Sigmoid colon (tissue), 7 donors: ENCODE results near the gene GSTCD. TPM values are rescaled to one million over a fixed set of nuclear protein-coding genes. Genes with fewer than 3 reads are reported as not detected.

ENCODE experiments used
- DNase-seq: peaks from one replicate; pipeline ENCODE4 v3.0.0-alpha.2; 2019
- H3K27ac ChIP-seq, 4 donors: fragments of 200-600 bp; sonication (generic); one replicate each; pipeline ENCODE4 v1.5.1; 2016 to 2019; ENCODE audit warnings: mild to moderate bottlenecking in 1 of 4
- H3K27me3 ChIP-seq, 3 donors: fragments of 200-600 bp; sonication (generic); one replicate each; pipeline ENCODE4 v1.5.1; 2019; ENCODE audit warnings: mild to moderate bottlenecking in 1 of 3
- H3K36me3 ChIP-seq, 4 donors: fragments of 200-600 bp; sonication (generic); one replicate each; pipeline ENCODE4 v1.5.1; 2016 to 2019
- H3K4me1 ChIP-seq, 4 donors: fragments of 200-600 bp; sonication (generic); one replicate each; pipeline ENCODE4 v1.5.1; 2017 to 2019
- H3K4me3 ChIP-seq, 4 donors: fragments of 200-600 bp; sonication (generic); one replicate each; pipeline ENCODE4 v1.5.1; 2017 to 2019; ENCODE audit warnings: mild to moderate bottlenecking in 2 of 4, moderate library complexity in 1 of 4
- H3K9me3 ChIP-seq, 4 donors: fragments of 200-600 bp in 3 of 4; sonication (generic) in 3 of 4; one replicate each; pipeline versions ENCODE4 v1.5.1 to v1.6.1; 2013 to 2019
- EP300 ChIP-seq, 4 donors: sonication (generic); formaldehyde crosslinking; IDR thresholded peaks; one replicate each; pipeline ENCODE4 v1.6.1; 2017; ENCODE audit warnings: antibody characterized with exemption in 4 of 4
- POLR2A ChIP-seq, 2 donors: fragments of 450-650 bp; IDR thresholded peaks; one replicate each; pipeline ENCODE4 v1.6.1; 2016; ENCODE audit warnings: antibody characterized with exemption in 2 of 2, mild to moderate bottlenecking in 2 of 2, moderate library complexity in 2 of 2
- POLR2AphosphoS5 ChIP-seq, 4 donors: sonication (generic); formaldehyde crosslinking; IDR thresholded peaks; one replicate each; pipeline ENCODE4 v1.6.1; 2017; ENCODE audit warnings: antibody characterized with exemption in 4 of 4
- WGBS, 2 donors: extraction: QIAGEN DNeasy Blood & Tissue Kit; methylation state at CpG; one replicate each; pipeline ENCODE4 v1.1.7; 2013; 5-methylcytosine and 5-hydroxymethylcytosine counted together
- intact Hi-C: fragments of 100-400 bp; cut with DNase I; formaldehyde crosslinking; loops from one replicate; pipeline ENCODE4 v1.15.1; 2023
- polyA plus RNA-seq, 3 donors: library from polyadenylated mRNA; stranded (reverse); fragments of 200-250 nt; gene quantifications; one replicate each; pipeline ENCODE4 v1.2.3, GENCODE V29; 2013
- total RNA-seq, 4 donors: library from RNA; depleted of rRNA; stranded (reverse); fragments of >200 nt; gene quantifications; one replicate each; pipeline ENCODE4 v1.1.0, GENCODE V29; 2016
- TF ChIP-seq, protein P1 (sequence below), 4 experiments: fragments of 450-650 bp in 3 of 4; fragments of 200-600 bp in 1 of 4; IDR thresholded peaks; one replicate each; pipeline ENCODE4 v1.5.1; 2016 to 2019; ENCODE audit warnings: antibody characterized with exemption in 4 of 4, mild to moderate bottlenecking in 3 of 4, moderate library complexity in 2 of 4
- donor health status: healthy with polysubstance abuse.
- donor health status: Bipolar disorder and iron deficiency.
- donor health status: healthy.

The GSTCD gene
- total and polyA plus RNA-seq, 7 donors, result 1.8 to 16.4 (median 5.8) TPM

- H3K36me3 ChIP-seq, result no peaks in the 10 kb centered on the region
- no peak for DNase-seq
- 97% methylated on average over 2 of the region's 2 CpGs for WGBS, 2 donors
- H3K4me3 ChIP-seq, result no peak overlapping the region
- H3K4me1 ChIP-seq, result no peaks in the 10 kb centered on the region
- H3K27me3 ChIP-seq, result no peaks in the 10 kb centered on the region
- TF ChIP-seq POLR2A (IDR thresholded peaks at IDR 0.05), result no peak
- no peak for TF ChIP-seq POLR2AphosphoS5 (IDR thresholded peaks at IDR 0.05)
- TF ChIP-seq, protein P1, sequence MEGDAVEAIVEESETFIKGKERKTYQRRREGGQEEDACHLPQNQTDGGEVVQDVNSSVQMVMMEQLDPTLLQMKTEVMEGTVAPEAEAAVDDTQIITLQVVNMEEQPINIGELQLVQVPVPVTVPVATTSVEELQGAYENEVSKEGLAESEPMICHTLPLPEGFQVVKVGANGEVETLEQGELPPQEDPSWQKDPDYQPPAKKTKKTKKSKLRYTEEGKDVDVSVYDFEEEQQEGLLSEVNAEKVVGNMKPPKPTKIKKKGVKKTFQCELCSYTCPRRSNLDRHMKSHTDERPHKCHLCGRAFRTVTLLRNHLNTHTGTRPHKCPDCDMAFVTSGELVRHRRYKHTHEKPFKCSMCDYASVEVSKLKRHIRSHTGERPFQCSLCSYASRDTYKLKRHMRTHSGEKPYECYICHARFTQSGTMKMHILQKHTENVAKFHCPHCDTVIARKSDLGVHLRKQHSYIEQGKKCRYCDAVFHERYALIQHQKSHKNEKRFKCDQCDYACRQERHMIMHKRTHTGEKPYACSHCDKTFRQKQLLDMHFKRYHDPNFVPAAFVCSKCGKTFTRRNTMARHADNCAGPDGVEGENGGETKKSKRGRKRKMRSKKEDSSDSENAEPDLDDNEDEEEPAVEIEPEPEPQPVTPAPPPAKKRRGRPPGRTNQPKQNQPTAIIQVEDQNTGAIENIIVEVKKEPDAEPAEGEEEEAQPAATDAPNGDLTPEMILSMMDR (IDR thresholded peaks at IDR 0.05), result no peak
- no peak for TF ChIP-seq EP300 (IDR thresholded peaks at IDR 0.05)
- no peak overlapping the region for H3K27ac ChIP-seq
- intact Hi-C loops, result no loop called here
- no peaks in the 10 kb centered on the region for H3K9me3 ChIP-seq
Observed at GRCh38 chr4:105831189-105831588, 122.6 kb downstream of the GSTCD start.

DNA sequence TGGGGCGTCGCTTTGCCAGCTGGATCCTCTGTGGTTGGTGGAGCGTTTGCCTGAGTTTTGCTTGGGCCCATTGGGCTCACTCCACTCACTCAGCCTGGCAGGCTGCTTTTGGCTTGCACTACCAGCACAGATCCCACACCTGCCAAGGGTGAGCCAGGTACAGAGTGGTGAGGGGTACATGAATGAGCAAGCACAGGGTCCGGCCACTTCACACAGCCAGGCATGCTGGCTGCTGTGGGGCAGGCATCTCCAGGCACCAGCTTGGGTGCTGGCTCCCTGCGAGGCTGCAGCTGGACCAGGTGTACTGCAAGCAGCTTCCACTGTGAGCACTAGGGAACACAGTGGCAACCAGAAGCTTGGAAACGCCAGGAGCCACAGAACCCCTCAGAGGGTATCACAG lies 126.6 kb downstream of the GSTCD start:
- intact Hi-C loops, result no loop called here
- Histone ChIP-seq H3K9me3 (no peaks in the 10 kb centered on the region), H3K27ac (no peak overlapping the region), H3K36me3 (no peaks in the 10 kb centered on the region), H3K27me3 (no peaks in the 10 kb centered on the region), H3K4me3 (no peak overlapping the region), H3K4me1 (no peaks in the 10 kb centered on the region)
- WGBS, 2 donors, result 95 to 96% methylated on average over 6 of the region's 6 CpGs
- TF ChIP-seq, protein P1 (IDR thresholded peaks at IDR 0.05), result no peak
- TF ChIP-seq EP300 (IDR thresholded peaks at IDR 0.05), result no peak
- peak; percentile 52 for DNase-seq

- WGBS, 2 donors, result 90 to 93% methylated on average over 3 of the region's 3 CpGs
- intact Hi-C loops, result no loop called here
- Histone ChIP-seq H3K4me3 (no peak overlapping the region), H3K36me3 (no peaks in the 10 kb centered on the region), H3K9me3 (no peaks in the 10 kb centered on the region), H3K27ac (no peak overlapping the region), H3K27me3 (no peaks in the 10 kb centered on the region), H3K4me1 (no peaks in the 10 kb centered on the region)
- TF ChIP-seq EP300 (IDR thresholded peaks at IDR 0.05) (no peak), POLR2AphosphoS5 (IDR thresholded peaks at IDR 0.05) (no peak), POLR2A (IDR thresholded peaks at IDR 0.05) (no peak)
- TF ChIP-seq, protein P1 (IDR thresholded peaks at IDR 0.05), result no peak
- no peak for DNase-seq
Observed at GRCh38 chr4:105836537-105836936, 128.0 kb downstream of the GSTCD start.

GRCh38 chr4:105837037-105837436 lies 128.5 kb downstream of the GSTCD start:
- H3K4me3 ChIP-seq, result no peak overlapping the region
- WGBS, 2 donors, result 94 to 95% methylated on average over 2 of the region's 2 CpGs
- H3K27me3 ChIP-seq, result no peaks in the 10 kb centered on the region
- no peaks in the 10 kb centered on the region for H3K36me3 ChIP-seq
- H3K27ac ChIP-seq, result no peak overlapping the region
- DNase-seq, result no peak
- intact Hi-C loops, result no loop called here
- no peaks in the 10 kb centered on the region for H3K9me3 ChIP-seq
- no peaks in the 10 kb centered on the region for H3K4me1 ChIP-seq
- TF ChIP-seq EP300 (IDR thresholded peaks at IDR 0.05), result no peak
- no peak for TF ChIP-seq POLR2AphosphoS5 (IDR thresholded peaks at IDR 0.05)
- TF ChIP-seq, protein P1 (IDR thresholded peaks at IDR 0.05), result no peak

DNA sequence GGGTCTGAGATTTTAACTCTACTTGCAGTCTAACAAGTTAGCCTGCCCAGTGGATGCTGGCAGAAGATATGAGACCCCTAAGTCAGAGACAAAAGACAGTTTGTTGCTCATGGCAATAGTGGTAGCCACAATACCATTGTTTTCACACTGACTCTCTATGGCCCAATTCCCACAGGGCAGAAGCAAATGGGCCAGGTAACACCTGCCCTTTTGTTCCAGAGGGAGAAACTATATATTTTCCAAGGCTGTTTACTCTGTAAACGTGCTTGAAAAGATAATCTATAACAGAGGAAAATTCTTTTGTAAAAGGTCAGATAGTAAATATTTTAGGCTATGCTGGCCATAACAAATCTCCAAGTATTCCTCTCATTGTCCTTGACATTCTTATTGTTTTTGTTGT lies 129.5 kb downstream of the GSTCD start:
- no peak for TF ChIP-seq POLR2A (IDR thresholded peaks at IDR 0.05)
- TF ChIP-seq, protein P1 (IDR thresholded peaks at IDR 0.05), result no peak
- TF ChIP-seq EP300 (IDR thresholded peaks at IDR 0.05), result no peak
- TF ChIP-seq POLR2AphosphoS5 (IDR thresholded peaks at IDR 0.05), result no peak
- H3K9me3 ChIP-seq, result no peaks in the 10 kb centered on the region
- intact Hi-C loops, result no loop called here
- no peaks in the 10 kb centered on the region for H3K4me1 ChIP-seq
- no peaks in the 10 kb centered on the region for H3K27me3 ChIP-seq
- no peak for DNase-seq
- 28 to 65% methylated on average over 1 of the region's 1 CpG for WGBS, 2 donors
- H3K36me3 ChIP-seq, result no peaks in the 10 kb centered on the region
- H3K4me3 ChIP-seq, result no peak overlapping the region
- H3K27ac ChIP-seq, result no peak overlapping the region
